Embryonic facial prominence (tissue), 1 donor: ENCODE results near the gene CTSO.
"Not testable (repeated sequence)": the region's sequence is repeated elsewhere in the genome, so short reads cannot be mapped to it uniquely, and the experiment has no call there.

Experiments used
- DNase-seq: peaks from one replicate; pipeline ENCODE4 v3.0.0-alpha.2; 2016; ENCODE audit errors: extremely low spot score

CTSO gene

GRCh38 chr4:155907556-155907955 is 46.1 kb downstream of the CTSO start:
- no peak for DNase-seq

GRCh38 chr4:155906554-155907247 is 47.0 kb downstream of the CTSO start:
- DNase-seq = peak; percentile 86

DNA sequence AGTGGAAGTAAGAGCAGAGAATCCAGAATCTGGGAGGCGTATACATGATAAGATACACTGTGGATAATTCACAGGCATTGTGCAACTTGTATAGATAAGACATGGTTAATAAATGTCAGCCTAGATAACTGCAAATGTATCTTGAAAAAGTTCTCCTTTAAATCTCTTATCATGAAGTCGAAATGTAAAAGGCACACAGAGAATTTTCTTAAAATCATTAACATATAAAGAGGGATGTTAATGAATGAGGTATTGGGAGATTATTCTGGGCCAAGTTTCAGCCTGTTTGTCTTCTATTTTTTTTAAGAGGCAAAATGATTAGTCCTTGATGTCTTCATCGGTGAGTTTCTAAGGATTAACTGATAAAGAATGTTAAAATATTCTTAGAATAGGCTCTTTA is 49.3 kb downstream of the CTSO start:
- DNase-seq = no peak

- DNase-seq = no peak
These were observed 50.2 kb downstream of the CTSO start, which contains the start of gene TDO2 for GRCh38 chr4:155903453-155903852. TSS of gene TDO2 (plus strand) at chr4:155903696. CDS start at chr4:155903759, 63 bp downstream.

DNA sequence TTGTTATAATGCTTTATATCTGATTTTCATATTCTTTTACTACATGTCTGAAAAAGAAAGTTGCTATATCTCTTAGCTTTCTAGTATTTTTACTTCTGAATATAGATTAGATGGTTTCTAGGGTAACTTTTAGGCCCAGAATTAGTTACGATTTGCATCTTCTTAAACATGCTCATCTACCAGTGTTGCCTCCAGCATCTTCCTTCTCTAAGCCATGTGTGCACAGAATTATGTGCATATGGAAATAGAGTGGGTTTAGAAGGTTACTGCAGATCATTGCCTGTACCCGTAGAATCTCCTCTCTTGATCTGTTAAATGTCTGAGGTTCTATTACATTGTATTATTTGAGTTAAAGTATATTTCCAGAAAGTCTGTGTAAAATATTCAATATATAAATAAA is 52.7 kb downstream of the CTSO start:
- no peak for DNase-seq

DNA sequence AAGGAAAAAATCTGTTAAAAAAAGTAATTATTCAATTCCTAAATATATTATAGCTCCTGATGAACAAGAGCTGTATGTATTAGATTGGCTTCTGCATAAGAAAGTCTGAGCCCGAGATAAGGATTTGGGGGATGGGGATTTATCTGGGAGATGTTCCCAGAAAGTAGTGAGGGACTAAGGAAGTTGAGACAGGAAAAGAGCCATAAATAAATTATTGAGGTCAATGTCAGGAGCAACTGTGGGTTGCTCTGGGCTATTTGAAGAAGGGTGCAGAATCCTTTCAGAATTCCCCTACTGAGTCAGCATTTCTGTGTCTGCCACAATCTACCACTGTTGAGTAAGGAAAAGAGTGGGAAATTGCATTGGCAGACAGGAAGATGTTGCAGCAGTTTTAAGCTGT is 53.3 kb downstream of the CTSO start:
- no peak for DNase-seq

GRCh38 chr4:155899891-155900290 is 53.8 kb downstream of the CTSO start:
- no peak for DNase-seq

DNA sequence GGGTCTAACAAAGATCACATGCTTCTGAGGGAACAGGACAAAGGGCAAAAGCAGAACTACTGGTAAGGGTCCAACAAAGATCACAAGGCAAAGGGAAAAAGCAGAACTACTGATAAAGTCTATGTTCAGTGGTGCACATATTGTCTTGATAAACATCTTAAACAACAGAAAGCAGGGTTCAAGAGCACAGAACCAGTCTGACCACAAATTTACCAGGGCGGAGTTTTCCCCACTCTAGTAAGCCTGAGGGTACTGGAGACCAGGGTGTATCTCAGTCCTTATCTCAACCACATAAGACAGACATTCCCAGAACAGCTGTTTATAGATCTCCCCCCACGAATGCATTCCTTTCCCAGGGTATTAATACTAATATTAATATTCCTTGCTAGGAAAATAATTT is 55.3 kb downstream of the CTSO start:
- DNase-seq = not testable (repeated sequence)

DNA sequence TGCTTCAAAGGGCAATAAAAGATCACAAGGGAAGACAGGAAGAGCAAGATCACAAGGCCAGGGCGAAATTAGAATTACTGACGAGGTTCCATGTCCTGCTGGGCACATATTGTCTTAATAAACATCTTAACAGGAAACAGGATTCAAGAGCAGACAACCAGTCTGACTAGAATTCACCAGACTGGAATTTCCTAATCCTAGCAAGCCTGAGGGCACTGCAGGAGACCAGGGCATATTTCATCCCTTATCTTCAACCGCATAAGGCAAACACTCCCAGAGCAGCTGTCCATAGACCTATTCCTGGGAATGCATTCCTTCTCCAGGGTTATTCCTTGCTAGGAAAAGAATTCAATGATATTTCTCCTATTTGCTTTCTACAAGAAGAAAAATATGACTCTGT is 62.6 kb downstream of the CTSO start:
- DNase-seq = no peak

DNA sequence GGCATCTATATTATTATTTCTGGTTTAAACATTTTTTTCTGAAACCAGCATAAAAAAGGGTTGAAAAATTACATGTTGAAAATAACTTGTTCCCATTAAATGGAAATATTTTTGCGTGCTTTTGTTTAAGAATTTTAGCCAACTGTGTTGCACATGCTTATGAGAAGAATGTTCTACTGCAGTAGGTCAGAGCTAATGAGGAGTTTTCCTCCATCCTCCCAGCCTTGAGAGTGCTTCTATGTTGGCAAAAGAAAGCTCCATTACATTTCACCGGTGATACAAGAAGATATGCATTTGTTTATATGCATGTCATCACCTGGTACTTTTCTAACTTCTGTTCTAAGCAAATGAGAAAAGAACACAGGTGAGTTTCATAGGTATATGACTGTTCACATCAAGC is 63.7 kb downstream of the CTSO start:
- no peak for DNase-seq

- no peak for DNase-seq
These were observed 64.5 kb downstream of the CTSO start for GRCh38 chr4:155889031-155889793.

DNA sequence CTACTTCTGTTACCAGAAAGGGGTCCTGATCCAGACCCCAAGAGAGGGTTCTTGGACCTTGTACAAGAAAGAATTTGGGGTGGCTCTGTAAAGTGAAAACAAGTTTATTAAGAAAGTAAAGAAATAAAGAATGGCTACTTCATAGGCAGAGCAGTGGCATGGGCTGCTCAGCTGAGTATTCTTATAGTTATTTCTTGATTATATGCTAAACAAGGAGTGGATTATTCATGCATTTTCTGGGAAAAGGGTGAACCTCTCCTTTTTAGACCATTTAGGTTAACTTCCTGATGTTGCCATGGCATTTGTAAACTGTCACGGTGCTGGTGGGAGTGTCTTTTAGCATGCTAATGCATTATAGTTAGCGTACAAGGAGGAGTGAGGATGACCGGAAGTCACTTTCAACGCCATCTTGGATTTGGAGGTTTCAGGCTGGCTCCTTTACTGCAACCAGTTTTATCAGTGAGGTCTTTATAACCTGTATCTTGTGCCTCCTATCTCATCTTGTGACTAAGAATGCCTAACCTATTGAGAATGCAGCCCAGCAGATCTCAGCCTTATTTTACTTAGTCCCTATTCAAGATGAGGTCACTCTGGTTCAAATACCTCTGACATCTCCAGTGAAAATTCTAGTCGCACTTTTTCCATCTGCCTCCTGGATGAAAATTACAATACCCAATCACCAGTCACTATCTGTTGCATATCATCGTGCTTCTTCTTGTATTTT is 65.7 kb downstream of the CTSO start:
- no peak for DNase-seq

- DNase-seq = no peak
These were observed 66.6 kb downstream of the CTSO start for GRCh38 chr4:155887045-155887444.

- no peak for DNase-seq
These were observed 68.0 kb downstream of the CTSO start for GRCh38 chr4:155885666-155886065.

- no peak for DNase-seq
These were observed 69.8 kb downstream of the CTSO start for GRCh38 chr4:155883895-155884294.

- DNase-seq = no peak
These were observed 72.1 kb downstream of the CTSO start for GRCh38 chr4:155881555-155881954.

- no peak for DNase-seq
These were observed 73.9 kb downstream of the CTSO start for GRCh38 chr4:155879767-155880166.

- DNase-seq = no peak
These were observed 75.1 kb downstream of the CTSO start for GRCh38 chr4:155878611-155879010.

DNA sequence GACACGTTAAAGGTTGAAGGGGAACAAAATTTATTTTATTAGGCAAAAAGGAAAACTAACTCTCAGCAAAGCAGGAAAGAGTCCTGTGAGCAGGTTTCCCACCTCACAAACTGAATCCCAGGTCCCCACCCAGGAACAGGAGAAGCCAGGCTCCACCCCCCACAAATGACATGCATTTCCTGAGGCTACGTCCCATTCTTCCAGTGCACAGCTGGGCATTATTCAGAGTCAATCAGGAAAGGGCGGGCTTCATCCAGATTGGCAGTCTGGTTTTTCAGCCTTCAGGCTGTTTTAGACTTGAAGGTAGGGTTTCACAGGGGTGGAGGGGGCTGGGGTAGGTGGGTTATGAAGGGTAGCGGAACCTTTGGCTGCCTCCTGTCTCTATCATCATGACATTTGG is 75.7 kb downstream of the CTSO start:
- DNase-seq = no peak

DNA sequence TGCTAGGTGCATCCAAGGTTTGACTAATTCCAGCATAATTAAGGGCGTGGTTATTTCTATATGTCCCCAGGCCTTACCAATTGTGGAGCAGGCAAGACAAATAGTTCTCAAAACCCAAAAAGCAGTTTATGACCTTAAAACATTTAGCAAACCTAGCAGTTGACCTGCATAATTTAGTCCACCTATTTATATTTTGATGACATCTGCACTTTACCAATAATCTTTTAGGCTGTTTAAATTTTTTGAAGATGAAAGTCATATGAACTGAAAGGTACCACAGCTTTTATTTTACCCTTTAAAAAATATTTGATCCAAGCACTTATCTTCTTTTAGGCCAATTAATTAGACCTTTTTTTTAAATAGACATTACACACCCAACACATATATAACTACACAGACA is 77.8 kb downstream of the CTSO start:
- no peak for DNase-seq
